Activated naive CD4-positive, alpha-beta T cell treated with anti-CD3 and anti-CD28 coated beads, Interleukin-2, amount 50 U/mL, for 16 hours (primary cell): ENCODE results near the gene HLCS.
"Not testable (repeated sequence)": the region's sequence is repeated elsewhere in the genome, so short reads cannot be mapped to it uniquely, and the experiment has no call there.

Experiments
- DNase-seq: peaks from one replicate; pipeline ENCODE4 v3.0.0-alpha.2; 2020

The HLCS gene

GRCh38 chr21:36952331-36952730 is 14.1 kb downstream of the HLCS start:
- DNase-seq, result not testable (repeated sequence)

GRCh38 chr21:36949171-36950141 is 17.0 kb downstream of the HLCS start:
- DNase-seq, result no peak

- no peak for DNase-seq
Measured at GRCh38 chr21:36948686-36949085, 17.8 kb downstream of the HLCS start.

GRCh38 chr21:36946949-36947356 is 19.5 kb downstream of the HLCS start:
- no peak for DNase-seq

- no peak for DNase-seq
Measured at GRCh38 chr21:36945496-36946138, 20.9 kb downstream of the HLCS start.

GRCh38 chr21:36936361-36937135 is 29.9 kb downstream of the HLCS start:
- DNase-seq, result no peak

- DNase-seq, result no peak
Measured at GRCh38 chr21:36934864-36935420, 31.5 kb downstream of the HLCS start.

GRCh38 chr21:36932161-36932816 is 34.2 kb downstream of the HLCS start:
- DNase-seq, result no peak

- DNase-seq, result no peak
Measured at GRCh38 chr21:36929622-36930021, 36.8 kb downstream of the HLCS start.

GRCh38 chr21:36928960-36929359 is 37.5 kb downstream of the HLCS start:
- DNase-seq, result no peak

- peak; percentile 73 for DNase-seq
Measured at GRCh38 chr21:36927719-36928117, 38.8 kb downstream of the HLCS start.

- no peak for DNase-seq
Measured at GRCh38 chr21:36926989-36927718, 39.3 kb downstream of the HLCS start.

GRCh38 chr21:36923270-36923669 is 43.2 kb downstream of the HLCS start:
- no peak for DNase-seq

GRCh38 chr21:36922861-36923260 is 43.6 kb downstream of the HLCS start:
- no peak for DNase-seq

GRCh38 chr21:36918291-36918690 is 48.2 kb downstream of the HLCS start:
- no peak for DNase-seq

- no peak for DNase-seq
Measured at GRCh38 chr21:36917471-36918158, 48.9 kb downstream of the HLCS start.

GRCh38 chr21:36916718-36917117 is 49.8 kb downstream of the HLCS start:
- DNase-seq, result no peak

GRCh38 chr21:36915696-36916245 is 50.7 kb downstream of the HLCS start:
- no peak for DNase-seq

GRCh38 chr21:36915014-36915695 is 51.3 kb downstream of the HLCS start:
- DNase-seq, result no peak
